IMR-90 (cell line): ENCODE measurements around the gene CCR6. TPM values are rescaled to one million over a fixed set of nuclear protein-coding genes. Genes with fewer than 3 reads are reported as not detected.

Experiments
- ATAC-seq: fragments of 200-7000 bp; cut with Tn5 transposase; 2 replicates; pipeline ENCODE4 v1.9.1; 2020; ENCODE audit warnings: low read depth, mild to moderate bottlenecking, moderate library complexity
- BruUV-seq: library from RNA; stranded (reverse); fragments of 400-500 nt; replicated peaks from 2 replicates; lab custom pipeline; 2021; lab: Mats Ljungman, UMichigan
- CTCF ChIA-PET: fragments of 300-600 bp; formaldehyde crosslinking; extraction: SDS; loops from one replicate; lab custom pipeline; 2021; ENCODE audit warnings: antibody characterized with exemption; lab: Yijun Ruan, JAX
- POLR2A ChIA-PET: fragments of 300-600 bp; sonication (Branson Sonifier 250); formaldehyde crosslinking; loops from one replicate; lab custom pipeline; 2022; ENCODE audit warnings: antibody characterized with exemption; ENCODE audit not compliant: unreplicated experiment; lab: Charles Lee
- DNase-seq: peaks from one replicate; pipeline ENCODE4 v3.0.0; 2013
- H2AFZ ChIP-seq: replicated peaks from 2 replicates; pipeline ENCODE3; 2013; ENCODE audit warnings: low read length, mild to moderate bottlenecking; ENCODE audit not compliant: poor library complexity
- H2AK5ac ChIP-seq: 2 replicates; pipeline ENCODE4 v1.6.1; 2013; ENCODE audit warnings: low read depth, low read length, inconsistent platforms
- H2AK9ac ChIP-seq: replicated peaks from 2 replicates; pipeline ENCODE3; 2013; ENCODE audit warnings: mild to moderate bottlenecking, low read depth, low read length, moderate library complexity; ENCODE audit not compliant: poor library complexity
- H2BK120ac ChIP-seq: 2 replicates; pipeline ENCODE4 v1.6.1; 2013; ENCODE audit warnings: low read depth, low read length, inconsistent platforms
- H2BK15ac ChIP-seq: 3 replicates; pipeline ENCODE4 v1.6.1; 2013; ENCODE audit warnings: low read depth, low read length, inconsistent platforms
- H2BK20ac ChIP-seq: 2 replicates; pipeline ENCODE4 v1.6.1; 2013; ENCODE audit warnings: low read depth, mild to moderate bottlenecking, inconsistent platforms, low read length, moderate library complexity
- H2BK5ac ChIP-seq: 2 replicates; pipeline ENCODE4 v1.6.1; 2013; ENCODE audit warnings: mild to moderate bottlenecking, low read depth, low read length, inconsistent platforms; ENCODE audit not compliant: poor library complexity, severe bottlenecking
- H3K14ac ChIP-seq: replicated peaks from 2 replicates; pipeline ENCODE4 v1.6.1; 2013; ENCODE audit warnings: low read depth, low read length, inconsistent platforms
- H3K18ac ChIP-seq: 2 replicates; pipeline ENCODE4 v1.6.1; 2013; ENCODE audit warnings: low read depth, low read length, control low read depth
- H3K23ac ChIP-seq: 2 replicates; pipeline ENCODE4 v1.6.1; 2013; ENCODE audit warnings: low read depth, low read length, inconsistent platforms
- H3K27ac ChIP-seq: 2 replicates; pipeline ENCODE4 v1.5.1; 2013; ENCODE audit warnings: mild to moderate bottlenecking, control low read depth, low read length; ENCODE audit not compliant: insufficient read depth
- H3K27me3 ChIP-seq: 2 replicates; pipeline ENCODE4 v1.6.1; 2013; ENCODE audit warnings: low read length; ENCODE audit not compliant: control insufficient read depth, insufficient read depth
- H3K36me3 ChIP-seq: 2 replicates; pipeline ENCODE4 v1.6.1; 2013; ENCODE audit warnings: low read length, mixed read lengths; ENCODE audit not compliant: control insufficient read depth, insufficient read depth
- H3K4ac ChIP-seq: 2 replicates; pipeline ENCODE4 v1.6.1; 2013; ENCODE audit warnings: low read depth, low read length, inconsistent platforms
- H3K4me1 ChIP-seq: 2 replicates; pipeline ENCODE4 v1.6.1; 2013; ENCODE audit warnings: low read length, mixed read lengths; ENCODE audit not compliant: control insufficient read depth, insufficient read depth
- H3K4me2 ChIP-seq: 2 replicates; pipeline ENCODE4 v1.6.1; 2013; ENCODE audit warnings: low read depth, mild to moderate bottlenecking, control low read depth, low read length, moderate library complexity
- H3K4me3 ChIP-seq: 2 replicates; pipeline ENCODE4 v1.5.1; 2013; ENCODE audit warnings: low read depth, mild to moderate bottlenecking, control low read depth, low read length, moderate library complexity; ENCODE audit not compliant: insufficient read depth
- H3K56ac ChIP-seq: 2 replicates; pipeline ENCODE4 v1.6.1; 2013; ENCODE audit warnings: low read length, inconsistent platforms; ENCODE audit not compliant: insufficient read depth; ENCODE audit errors: extremely low read depth
- H3K79me1 ChIP-seq, 2 experiments: 2 replicates each; pipeline ENCODE4 v1.6.1; 2013; ENCODE audit warnings: low read length in 2 of 2, inconsistent platforms in 1 of 2, low read depth in 1 of 2
- H3K9ac ChIP-seq: 2 replicates; pipeline ENCODE4 v1.6.1; 2013; ENCODE audit warnings: low read depth, low read length, control low read depth
- H3K9me1 ChIP-seq: 2 replicates; pipeline ENCODE4 v1.6.1; 2013; ENCODE audit warnings: low read length, inconsistent platforms; ENCODE audit not compliant: insufficient read depth
- H3K9me3 ChIP-seq: 2 replicates; pipeline ENCODE4 v1.6.1; 2013; ENCODE audit warnings: low read length; ENCODE audit not compliant: control insufficient read depth, insufficient read depth
- H4K20me1 ChIP-seq: 2 replicates; pipeline ENCODE4 v1.6.1; 2013; ENCODE audit warnings: low read length, inconsistent platforms; ENCODE audit not compliant: insufficient read depth
- H4K5ac ChIP-seq: 2 replicates; pipeline ENCODE4 v1.6.1; 2013; ENCODE audit warnings: mild to moderate bottlenecking, low read depth, low read length, control low read depth
- H4K8ac ChIP-seq, 2 experiments: 2 replicates each; pipeline ENCODE4 v1.6.1; 2013; ENCODE audit warnings: low read depth in 2 of 2, low read length in 2 of 2, control low read depth in 1 of 2, inconsistent platforms in 1 of 2
- H4K91ac ChIP-seq: 2 replicates; pipeline ENCODE4 v1.6.1; 2013; ENCODE audit warnings: low read depth, low read length, inconsistent platforms; ENCODE audit not compliant: insufficient read depth
- SMC3 ChIP-seq: fragments of 150-350 bp; IDR thresholded peaks from 2 replicates; pipeline ENCODE4 v1.6.1; 2016; ENCODE audit warnings: low read depth, mild to moderate bottlenecking, antibody characterized with exemption, low read length, moderate library complexity
- WGBS, 2 experiments: methylation state at CpG; one replicate each; pipeline versions ENCODE4 v1.1.5 to v1.1.7; 2013; ENCODE audit warnings: missing lambda C conversion rate in 2 of 2; ENCODE audit not compliant: insufficient read length in 1 of 2; ENCODE audit errors: extremely low coverage in 2 of 2; 5-methylcytosine and 5-hydroxymethylcytosine counted together
- dilution Hi-C: fragments of 300-500 bp; cut with HindIII; formaldehyde crosslinking; loops from one replicate; pipeline ENCODE4 v1.14.3; 2018; ENCODE audit warnings: low sequenced_read_pairs; ENCODE audit not compliant: unreplicated experiment
- in situ Hi-C: fragments of 300-500 bp; cut with MboI; formaldehyde crosslinking; loops from 3 replicates; pipeline ENCODE4 v1.14.3; 2019; ENCODE audit warnings: low sequenced_read_pairs, inconsistent platforms, mixed read lengths
- intact Hi-C: fragments of 100-400 bp; cut with micrococcal nuclease; formaldehyde crosslinking; loops from 2 replicates; pipeline ENCODE4 v1.10.0; 2022
- polyA plus RNA-seq, 3 experiments: library from polyadenylated mRNA; depleted of rRNA; stranded (reverse); fragments of >200 nt; gene quantifications; 2 replicates each; pipeline ENCODE4 v1.2.3, GENCODE V29; 2012; ENCODE audit warnings: low replicate concordance in 1 of 3
- total RNA-seq: library from RNA; depleted of rRNA; stranded (reverse); fragments of >200 nt; gene quantifications from 2 replicates; pipeline ENCODE4 v1.2.3, GENCODE V29; 2012

CCR6 gene
- total and polyA plus RNA-seq, 2 of the 4 experiments (the other 2 are of a cell fraction) = not detected

GRCh38 chr6:167096991-167097390, 25.9 kb upstream of the CCR6 start:
- BruUV-seq = no TSS peak
- Histone ChIP-seq H3K23ac (no peak overlapping the region), H3K36me3 (no peaks in the 10 kb centered on the region), H4K20me1 (no peaks in the 10 kb centered on the region), H2BK5ac (no peak overlapping the region), H2AFZ (no peak overlapping the region), H3K27ac (no peak overlapping the region), H2AK5ac (no peak overlapping the region), H2BK20ac (no peak overlapping the region), H2BK120ac (no peak overlapping the region), H2BK15ac (no peak overlapping the region), H4K5ac (no peak overlapping the region), H3K56ac (no peak overlapping the region), H3K4ac (no peak overlapping the region), H3K18ac (no peak overlapping the region), H3K4me2 (no peak overlapping the region), H4K91ac (no peak overlapping the region), H3K4me3 (no peak overlapping the region), H3K9me1 (no peaks in the 10 kb centered on the region), H2AK9ac (no peak overlapping the region), H3K27me3 (no peaks in the 10 kb centered on the region), H3K9me3 (peaks cover 35% of the 10 kb centered on the region), H3K4me1 (no peaks in the 10 kb centered on the region), H3K79me1 (no peaks in the 10 kb centered on the region), H3K9ac (no peak overlapping the region), H3K14ac (no peak overlapping the region), H4K8ac (no peak overlapping the region)
- DNase-seq = no peak
- WGBS, 2 experiments = 17% methylated on average over 1 of the region's 7 CpGs; no CpG with 5 or more reads in 1 of the 2 experiments
- dilution Hi-C loops = no loop called here
- CTCF ChIA-PET = no interaction called here
- no peak for TF ChIP-seq SMC3
- ATAC-seq = no peak
- intact Hi-C loops = no loop called here
- POLR2A ChIA-PET = no interaction called here
- in situ Hi-C loops = no loop called here
